Measurements from ENCODE around the gene NELFCD.
"Not testable (repeated sequence)": the region's sequence is repeated elsewhere in the genome, so short reads cannot be mapped to it uniquely, and the experiment has no call there.

Gene NELFCD

DNA sequence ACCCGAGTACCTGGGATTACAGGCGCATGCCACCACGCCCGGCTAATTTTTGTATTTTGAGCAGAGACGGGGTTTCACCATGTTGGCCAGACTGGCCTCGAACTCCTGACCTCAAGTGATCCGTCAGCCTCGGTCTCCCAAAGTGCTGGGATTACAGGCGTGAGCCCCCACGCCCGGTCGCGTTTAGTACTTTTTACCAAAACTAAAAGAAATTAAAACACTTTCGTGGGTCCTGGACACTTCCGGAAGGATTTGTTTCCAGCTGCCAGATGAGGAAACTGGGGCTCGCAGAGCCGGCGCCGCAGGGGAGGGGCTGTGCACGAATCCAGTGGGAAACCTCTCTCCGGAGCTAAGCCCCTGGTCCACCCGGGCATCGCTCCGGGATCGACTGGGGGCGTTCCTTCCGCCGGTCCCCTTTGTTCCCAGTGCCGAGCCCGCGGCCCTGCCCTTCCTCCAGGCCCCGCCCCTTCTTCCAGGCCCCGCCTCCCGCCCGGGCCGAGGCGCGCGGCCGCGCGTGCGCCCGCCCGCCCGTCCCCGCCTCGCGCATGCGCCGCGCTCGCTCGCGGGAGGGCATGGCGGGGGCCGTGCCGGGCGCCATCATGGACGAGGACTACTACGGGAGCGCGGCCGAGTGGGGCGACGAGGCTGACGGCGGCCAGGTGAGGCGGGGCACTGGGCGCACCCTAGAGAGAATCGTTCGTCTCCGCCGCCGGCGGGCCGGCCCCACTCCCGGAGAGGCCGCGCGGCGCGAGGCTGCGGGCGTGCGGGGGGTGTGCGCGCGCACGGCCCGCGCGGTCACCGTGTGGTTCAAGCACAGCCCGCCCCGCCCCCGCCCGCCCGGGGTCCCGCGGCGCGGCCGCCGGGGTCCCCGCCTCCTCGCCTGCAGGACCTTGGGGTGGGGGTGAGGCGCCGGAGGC is at the start of gene NELFCD:
TSS of gene NELFCD (plus strand) at position 546 of the 917 bp plus-strand sequence. CDS start at position 600, 54 bp downstream.
- DNase-seq (ENCODE audit: low read depth, low spot score), result no peak
- peak within 1 kb of the TSS; percentile 30 for H3K27ac ChIP-seq

DNA sequence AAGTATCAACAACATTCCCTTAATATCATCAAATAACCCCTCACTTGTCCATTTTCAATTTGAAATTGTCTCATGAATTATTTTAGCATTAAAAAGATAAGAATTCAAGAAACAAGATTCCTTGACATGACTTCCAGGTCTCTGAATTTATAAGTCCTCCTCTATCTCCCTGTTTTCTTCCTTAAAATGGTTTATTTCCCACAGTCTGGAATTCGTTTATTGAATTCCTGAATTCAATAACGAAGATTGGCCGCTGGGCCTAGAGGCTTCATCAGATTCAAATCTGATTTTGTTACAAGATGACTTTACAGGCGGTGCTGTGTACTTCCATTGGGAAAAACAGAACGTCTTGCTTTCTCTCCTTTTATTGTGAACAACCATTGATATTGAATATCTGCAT is 48.9 kb upstream of the NELFCD start:
- no peak overlapping the region for H3K27ac ChIP-seq
- no peak for DNase-seq (ENCODE audit: low read depth, low spot score)

- DNase-seq (ENCODE audit: low read depth, low spot score), result no peak
- no peak overlapping the region for H3K27ac ChIP-seq
Observed at GRCh38 chr20:58938078-58938477, 43.0 kb upstream of the NELFCD start.

DNA sequence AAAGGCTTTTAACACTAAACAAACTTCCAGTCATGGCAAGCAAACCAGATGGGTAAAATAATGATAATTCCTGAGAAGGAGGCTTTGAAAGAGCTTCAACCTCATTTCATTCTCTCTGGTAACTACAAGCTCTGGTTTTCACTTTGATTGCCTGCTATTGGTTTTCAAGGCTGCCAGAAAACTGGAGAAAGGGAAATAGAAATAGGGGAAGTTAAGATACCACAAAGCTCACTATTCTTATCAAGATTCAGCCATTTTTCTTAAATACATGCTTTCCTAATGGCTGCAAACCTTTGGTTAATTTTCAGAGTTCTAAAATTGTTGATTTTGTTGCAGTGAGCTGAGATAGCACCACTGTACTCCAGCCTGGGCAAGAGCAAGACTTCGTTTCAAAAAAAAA is 42.5 kb upstream of the NELFCD start:
- DNase-seq (ENCODE audit: low read depth, low spot score), result no peak
- no peak overlapping the region for H3K27ac ChIP-seq

- no peak overlapping the region for H3K27ac ChIP-seq
- no peak for DNase-seq (ENCODE audit: low read depth, low spot score)
Observed at GRCh38 chr20:58941471-58941870, 39.6 kb upstream of the NELFCD start.

- no peak overlapping the region for H3K27ac ChIP-seq
- DNase-seq (ENCODE audit: low read depth, low spot score), result no peak
Observed at GRCh38 chr20:58942549-58942948, 38.5 kb upstream of the NELFCD start.

DNA sequence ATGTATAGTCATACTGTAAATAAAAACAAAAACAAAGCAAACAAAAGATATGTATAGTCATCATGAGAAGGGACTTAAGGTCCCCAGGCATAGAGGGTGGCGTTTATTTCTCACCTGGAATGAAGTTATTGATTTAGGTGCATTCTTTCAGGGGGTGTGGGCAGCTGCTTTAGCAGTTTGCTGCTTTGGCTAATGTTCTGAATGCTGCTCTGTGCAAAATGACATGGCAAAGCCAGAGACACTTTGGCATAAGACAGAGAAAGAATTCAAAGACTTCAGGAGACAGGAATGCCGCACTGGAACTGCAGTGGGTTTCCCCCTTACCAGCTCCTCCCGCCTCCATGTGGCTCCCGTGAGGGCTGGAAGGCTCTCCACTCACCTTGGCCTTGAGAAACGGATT is 36.4 kb upstream of the NELFCD start:
- no peak overlapping the region for H3K27ac ChIP-seq
- DNase-seq (ENCODE audit: low read depth, low spot score), result no peak

GRCh38 chr20:58945965-58946631 is 35.0 kb upstream of the NELFCD start:
- DNase-seq (ENCODE audit: low read depth, low spot score), result no peak
- no peak overlapping the region for H3K27ac ChIP-seq

DNA sequence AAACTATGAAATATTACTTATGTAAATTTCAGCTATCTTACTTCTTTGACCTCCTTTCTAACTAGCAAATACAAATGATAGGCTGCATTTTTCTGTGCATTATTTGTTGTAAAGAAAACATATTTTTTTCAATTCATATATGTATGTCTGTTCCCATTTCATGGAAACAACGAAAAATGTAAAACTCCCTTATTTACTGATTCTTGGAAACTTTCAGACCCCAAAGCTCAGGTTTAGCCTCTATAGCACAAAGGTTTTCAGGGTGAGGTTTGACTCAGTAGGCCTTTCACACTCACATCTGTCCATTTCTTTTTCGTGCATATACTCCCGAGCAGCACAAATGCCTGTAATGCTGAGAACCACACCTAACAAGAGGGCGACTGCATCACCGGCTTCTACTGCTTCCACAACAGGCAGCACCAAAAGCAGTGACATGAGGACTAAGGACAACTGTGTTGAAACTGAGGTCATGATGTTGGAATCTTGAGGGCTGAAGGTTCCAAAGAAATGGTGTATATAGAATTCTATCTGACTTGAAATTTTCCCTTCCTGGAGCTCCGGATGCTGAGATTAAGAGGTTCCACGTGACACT is 33.2 kb upstream of the NELFCD start:
- not testable (repeated sequence) for H3K27ac ChIP-seq; DNase-seq (ENCODE audit: low read depth, low spot score)

DNA sequence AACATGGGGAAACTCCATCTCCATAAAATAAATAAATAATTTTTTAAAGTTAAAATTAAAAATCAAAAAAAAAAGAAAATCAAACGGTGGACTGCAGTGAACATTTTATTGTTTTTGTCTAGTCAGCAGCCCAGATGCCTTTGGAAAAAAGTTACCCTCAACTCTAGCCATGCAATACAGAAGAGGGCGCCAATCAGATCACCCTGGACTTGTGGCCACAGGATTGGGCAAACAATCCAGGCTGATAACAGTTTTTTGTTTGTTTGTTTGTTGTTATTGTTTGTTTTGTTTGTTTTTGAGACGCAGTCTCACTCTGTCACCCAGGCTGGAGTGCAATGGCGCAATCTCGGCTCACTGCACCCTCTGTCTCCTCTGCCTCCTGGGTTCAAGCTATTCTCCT is 30.5 kb upstream of the NELFCD start:
- no peak for DNase-seq (ENCODE audit: low read depth, low spot score)
- H3K27ac ChIP-seq, result no peak overlapping the region

GRCh38 chr20:58953050-58953449 is 28.0 kb upstream of the NELFCD start:
- H3K27ac ChIP-seq, result no peak overlapping the region
- DNase-seq (ENCODE audit: low read depth, low spot score), result no peak

DNA sequence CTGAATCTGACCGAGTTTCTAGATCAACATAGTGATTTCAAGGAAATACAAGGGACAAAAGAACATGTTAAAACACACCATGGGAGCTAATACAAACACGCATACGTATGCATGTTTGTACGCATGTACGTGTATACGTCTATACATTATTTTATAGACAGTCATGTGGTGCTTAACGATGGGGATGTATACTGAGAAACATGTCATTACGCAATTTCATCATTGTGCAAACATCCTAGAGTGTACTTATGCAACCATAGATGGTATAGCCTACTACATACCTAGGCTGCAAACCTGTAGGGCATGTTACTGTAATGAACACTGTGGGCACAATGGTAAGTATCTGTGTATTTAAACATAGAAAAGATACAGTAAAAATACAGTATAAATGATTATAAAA is 25.0 kb upstream of the NELFCD start:
- DNase-seq (ENCODE audit: low read depth, low spot score), result no peak
- no peak overlapping the region for H3K27ac ChIP-seq

GRCh38 chr20:58959652-58960051 is 21.4 kb upstream of the NELFCD start:
- DNase-seq (ENCODE audit: low read depth, low spot score), result no peak

GRCh38 chr20:58963060-58963584 is 17.9 kb upstream of the NELFCD start:
- no peak overlapping the region for H3K27ac ChIP-seq
- no peak for DNase-seq (ENCODE audit: low read depth, low spot score)

More at GRCh38 chr20:58959652-58960051, 21.4 kb upstream of the NELFCD start:
- no peak overlapping the region for H3K27ac ChIP-seq

DNA sequence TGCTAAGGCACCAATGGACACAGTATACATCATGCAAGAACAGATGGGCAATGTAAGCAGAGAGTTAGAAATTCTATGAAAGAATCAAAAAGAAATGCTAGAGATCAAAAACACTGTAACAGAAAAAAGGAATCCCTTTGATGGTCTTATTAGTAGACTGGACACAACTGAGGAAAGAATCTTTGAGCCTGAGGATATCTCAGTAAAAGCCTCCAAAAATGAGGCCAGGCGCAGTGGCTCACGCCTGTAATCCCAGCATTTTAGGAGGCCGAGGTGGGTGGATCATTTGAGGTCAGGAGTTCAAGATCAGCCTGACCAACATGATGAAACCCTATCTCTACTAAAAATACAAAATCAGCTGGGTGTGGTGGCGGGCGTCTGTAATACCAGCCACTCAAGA is 17.1 kb upstream of the NELFCD start:
- H3K27ac ChIP-seq; DNase-seq (ENCODE audit: low read depth, low spot score): not testable (repeated sequence)

DNA sequence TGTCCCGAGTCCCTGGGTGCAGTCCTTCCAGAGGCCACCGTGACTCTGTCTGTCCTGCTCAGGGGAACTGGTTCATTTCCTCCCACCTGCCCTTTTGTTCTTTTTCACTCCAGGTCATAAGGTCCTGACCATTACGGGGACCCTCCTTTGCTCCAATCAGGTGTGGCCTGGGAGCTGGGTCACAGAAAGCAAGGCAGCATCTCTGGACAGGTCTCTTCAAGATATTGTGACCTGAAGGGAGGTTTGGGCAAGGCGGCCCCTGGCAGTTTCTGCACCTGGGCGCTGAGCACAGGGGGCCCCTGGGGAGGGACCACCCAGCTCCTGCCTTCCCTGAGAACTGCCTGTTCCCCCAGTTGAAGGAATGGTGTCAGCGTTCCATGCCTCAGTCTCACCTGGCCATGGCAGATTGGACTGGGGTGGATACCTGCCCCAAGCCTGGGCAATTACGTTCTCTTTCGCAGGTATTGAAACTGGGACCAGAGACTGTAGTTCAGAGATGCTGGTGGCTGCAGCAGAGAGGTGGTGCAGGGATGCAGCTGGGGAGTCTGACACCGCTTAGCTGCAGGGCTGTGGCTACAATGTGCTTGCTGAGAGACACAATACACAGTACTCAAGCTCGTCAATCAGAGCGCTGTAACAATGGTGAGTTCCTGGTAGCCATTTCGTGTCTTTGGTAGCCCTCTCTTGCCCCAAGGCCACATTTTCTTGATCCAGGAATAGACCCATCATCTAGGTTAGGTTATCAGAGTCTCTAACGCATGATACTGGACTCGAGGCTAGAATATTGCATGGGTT is 15.6 kb upstream of the NELFCD start:
- no peak for DNase-seq (ENCODE audit: low read depth, low spot score)
- H3K27ac ChIP-seq, result no peak overlapping the region

DNA sequence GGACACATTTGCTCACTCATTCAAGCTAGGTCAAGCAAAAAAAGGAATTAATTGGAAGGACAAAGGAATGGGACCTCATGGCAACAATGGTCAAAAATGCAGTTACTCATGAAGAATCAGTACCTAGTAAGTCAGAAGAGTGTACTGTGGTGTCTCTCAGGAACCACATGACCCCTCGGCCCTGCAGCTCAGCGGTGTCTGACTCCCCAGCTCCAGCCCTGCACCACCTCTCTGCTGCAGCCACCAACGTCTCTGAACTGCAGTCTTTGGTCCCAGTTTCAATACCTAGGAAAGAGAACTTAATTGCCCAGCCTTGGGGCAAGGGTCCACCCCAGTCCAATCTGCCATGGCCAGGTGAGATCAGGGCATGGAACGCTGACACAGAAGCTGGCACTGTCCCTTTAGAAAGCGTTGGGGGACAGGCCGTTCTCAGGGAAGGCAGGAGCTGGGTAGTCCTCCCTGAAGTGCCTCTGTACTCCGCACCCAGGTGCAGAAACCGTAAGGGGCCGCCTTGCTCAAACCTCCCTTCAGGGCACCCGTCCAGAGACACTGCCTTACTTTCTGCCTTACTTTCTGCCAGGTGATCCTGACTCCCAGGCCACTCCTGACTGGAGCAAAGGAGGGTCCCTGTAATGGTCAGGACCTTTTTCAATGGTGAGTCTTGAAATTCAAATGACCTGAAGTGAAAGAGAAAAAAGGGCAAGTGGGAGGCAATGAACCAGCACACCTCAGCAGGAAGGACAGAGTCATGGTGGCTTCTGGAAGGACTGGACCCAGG is 13.2 kb upstream of the NELFCD start:
- DNase-seq (ENCODE audit: low read depth, low spot score), result no peak

GRCh38 chr20:58969439-58969838 is 11.6 kb upstream of the NELFCD start:
- no peak for DNase-seq (ENCODE audit: low read depth, low spot score)
- H3K27ac ChIP-seq, result no peak overlapping the region

More for the DNA sequence above, 13.2 kb upstream of the NELFCD start:
- no peak overlapping the region for H3K27ac ChIP-seq

DNA sequence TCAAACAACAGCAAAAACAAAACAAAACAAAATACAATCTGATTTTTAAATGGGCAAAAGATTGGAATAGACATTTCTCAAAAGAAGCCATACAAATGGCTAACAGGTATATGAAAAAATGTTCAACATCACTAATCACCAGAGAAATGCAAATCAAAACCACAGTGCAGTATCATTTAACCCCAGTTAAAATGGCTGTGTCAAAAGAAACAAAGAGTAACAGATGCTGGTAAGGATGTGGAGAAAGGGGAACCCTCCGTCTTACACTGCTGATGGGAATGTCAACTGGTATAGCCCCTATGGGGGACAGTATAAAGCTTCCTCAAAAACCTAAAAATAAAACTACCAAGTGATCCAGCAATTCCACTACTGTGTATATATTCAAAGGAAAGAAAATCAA is 10.9 kb upstream of the NELFCD start:
- H3K27ac ChIP-seq, result no peak overlapping the region
- DNase-seq (ENCODE audit: low read depth, low spot score), result no peak

All from epithelial cell of prostate (primary cell).